AG04449 (cell line): Measurements from ENCODE around the gene CCDC134.
"Not testable (repeated sequence)": the region's sequence is repeated elsewhere in the genome, so short reads cannot be mapped to it uniquely, and the experiment has no call there.

ENCODE experiments used
- CTCF ChIA-PET: fragments of 350-600 bp; formaldehyde crosslinking; extraction: SDS; loops from one replicate; lab custom pipeline; 2021; ENCODE audit warnings: antibody characterized with exemption; lab: Yijun Ruan, JAX
- POLR2A ChIA-PET: fragments of 400-600, 350-600 bp; formaldehyde crosslinking; extraction: SDS; loops from one replicate; lab custom pipeline; 2020; ENCODE audit warnings: antibody characterized with exemption, inconsistent platforms; lab: Yijun Ruan, JAX
- DNase-seq: peaks from one replicate; pipeline ENCODE4 v3.0.0-alpha.2; 2010; ENCODE audit warnings: low read depth, low spot score
- H3K4me3 ChIP-seq: 2 replicates; pipeline ENCODE4 v1.5.1; 2011; ENCODE audit warnings: low read depth, mild to moderate bottlenecking, control low read depth, low read length
- CTCF ChIP-seq: IDR thresholded peaks from one replicate; pipeline ENCODE4 v1.5.1; 2011; ENCODE audit warnings: mild to moderate bottlenecking, moderate library complexity, low read length, control low read depth, inconsistent platforms; ENCODE audit not compliant: insufficient read depth; ENCODE audit errors: missing control alignments

Gene CCDC134

GRCh38 chr22:41862160-41862529 is 61.7 kb downstream of the CCDC134 start:
- no peak overlapping the region for H3K4me3 ChIP-seq
- no peak for TF ChIP-seq CTCF
- no peak for DNase-seq
- CTCF ChIA-PET, result interaction anchor here (0.7 to 3.1 kb wide), 5 partner anchors 9 to 165 kb away, joined by 3 to 22 read pairs (median 6); no protein-coding TSS in a partner anchor
- POLR2A ChIA-PET, result no interaction called here

- H3K4me3 ChIP-seq, result no peak overlapping the region
- no peak for DNase-seq
- ChIA-PET CTCF (interaction anchor here (0.7 to 3.1 kb wide), 7 partner anchors 10 to 165 kb away, joined by 3 to 22 read pairs (median 6); no protein-coding TSS in a partner anchor), POLR2A (interaction anchor here (0.5 kb wide), 1 partner anchor 242 kb away, joined by 3 read pairs; the partner anchor contains the start of gene XRCC6)
- no peak for TF ChIP-seq CTCF
Observed at GRCh38 chr22:41862530-41863266, 62.2 kb downstream of the CCDC134 start.

- no peak for DNase-seq
- ChIA-PET POLR2A (no interaction called here), CTCF (interaction anchor here (1.1 to 3.1 kb wide), 4 partner anchors 12 to 166 kb away, joined by 3 to 22 read pairs (median 8); no protein-coding TSS in a partner anchor)
- no peak for TF ChIP-seq CTCF
- H3K4me3 ChIP-seq, result no peak overlapping the region
Observed at GRCh38 chr22:41863472-41863871, 63.0 kb downstream of the CCDC134 start.

GRCh38 chr22:41868556-41868955 is 68.1 kb downstream of the CCDC134 start:
- DNase-seq, result no peak
- POLR2A ChIA-PET, result no interaction called here
- TF ChIP-seq CTCF, result no peak
- CTCF ChIA-PET, result no interaction called here
- no peak overlapping the region for H3K4me3 ChIP-seq

- CTCF ChIA-PET, result interaction anchor here (1.1 kb wide), 1 partner anchor 19 kb away, joined by 3 read pairs; no protein-coding TSS in a partner anchor
- DNase-seq, H3K4me3 ChIP-seq, POLR2A ChIA-PET: not testable (repeated sequence)
Observed at GRCh38 chr22:41870081-41870480, 69.6 kb downstream of the CCDC134 start.

- no peak for TF ChIP-seq CTCF
- CTCF ChIA-PET, result interaction anchor here (0.8 to 1.1 kb wide), 2 partner anchors 10 to 18 kb away, joined by 3 read pairs; no protein-coding TSS in a partner anchor
- POLR2A ChIA-PET, result no interaction called here
- DNase-seq, result no peak
- no peak overlapping the region for H3K4me3 ChIP-seq
Observed at GRCh38 chr22:41870786-41871185, 70.3 kb downstream of the CCDC134 start.
